NCI-H1417 treated with DMSO at 0.1 percent for 48 hours (cell line): ENCODE results near the gene ACO2.
"Not testable (repeated sequence)": the region's sequence is repeated elsewhere in the genome, so short reads cannot be mapped to it uniquely, and the experiment has no call there.

Experiments
- DNase-seq: peaks from one replicate; lab custom pipeline; 2025; lab: John Stamatoyannopoulos, UW

The ACO2 gene

DNA sequence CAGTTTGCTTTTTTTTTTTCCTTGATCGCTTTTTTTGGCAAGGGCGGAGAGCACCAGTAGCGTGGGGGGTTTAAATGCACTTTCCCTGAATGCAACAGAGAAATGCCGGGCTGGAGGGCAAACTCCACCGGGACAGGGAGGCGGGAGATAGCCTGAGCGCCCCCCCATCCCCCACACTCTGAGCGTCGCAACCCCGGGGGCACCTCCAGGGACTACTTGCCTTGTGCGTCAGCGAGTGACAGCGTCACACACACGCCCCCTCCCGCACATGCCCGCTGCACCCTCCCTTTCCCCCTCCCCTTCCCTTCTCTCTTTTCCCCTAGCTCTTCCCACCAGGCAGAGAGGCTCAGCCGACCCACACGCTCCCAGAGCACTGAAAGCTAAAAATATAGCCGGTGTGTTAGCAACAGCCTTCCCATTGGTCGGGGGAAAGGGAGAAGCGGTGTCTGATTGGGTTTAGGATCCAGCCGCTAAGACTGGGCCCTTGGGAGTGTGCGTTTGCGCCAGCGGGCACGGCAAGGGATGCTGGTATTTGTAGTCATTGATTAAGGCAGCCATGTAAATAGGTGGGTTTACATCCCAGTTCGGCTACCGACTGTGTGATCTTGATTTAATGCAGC lies 20.6 kb upstream of the ACO2 start:
- peak; percentile 93 for DNase-seq

DNA sequence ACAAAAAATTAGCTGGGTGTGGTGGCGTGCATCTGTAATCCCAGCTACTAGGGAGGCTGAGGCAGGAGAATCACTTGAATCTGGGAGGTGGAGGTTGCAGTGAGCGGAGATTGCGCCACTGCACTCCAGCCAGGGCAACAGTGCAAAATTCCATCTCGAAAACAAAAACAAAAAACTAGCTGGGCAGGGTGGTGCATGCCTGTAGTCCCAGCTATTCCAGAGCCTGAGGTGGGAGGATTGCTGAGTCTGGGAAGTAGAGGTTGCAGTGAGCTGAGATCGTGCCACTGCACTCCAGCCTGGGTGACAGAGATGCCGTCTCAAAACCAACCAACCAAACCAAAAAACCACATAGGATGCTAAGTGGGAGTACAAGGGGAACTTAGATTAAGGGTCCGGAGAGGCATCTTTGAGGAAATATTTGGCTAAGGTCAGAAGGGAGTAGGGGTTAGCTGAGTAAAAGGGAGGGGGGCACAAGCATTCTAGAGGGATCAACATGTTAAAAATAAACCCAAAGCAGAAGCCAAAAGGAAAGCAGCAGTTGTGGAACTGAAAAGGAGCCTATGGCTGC lies 10.7 kb upstream of the ACO2 start:
- DNase-seq: no peak

DNA sequence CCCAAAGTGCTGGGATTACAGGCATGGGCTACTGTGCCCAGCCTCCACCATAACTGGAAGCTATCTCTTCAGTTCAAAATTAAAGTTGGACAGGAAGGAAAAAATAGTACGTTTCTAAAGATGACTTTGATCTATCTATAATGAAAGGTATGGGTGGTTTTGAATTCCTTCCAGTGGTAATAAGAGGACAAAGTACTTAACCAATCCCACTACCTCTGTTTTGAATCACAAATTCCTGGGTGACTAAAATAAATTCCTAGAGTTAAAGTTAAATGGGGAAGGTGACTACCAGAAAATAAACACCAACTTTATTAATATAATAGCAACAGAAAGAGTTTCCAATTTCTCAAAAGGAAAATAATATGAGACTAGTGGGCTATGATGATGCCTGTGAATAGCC lies 9.5 kb upstream of the ACO2 start:
- no peak for DNase-seq

DNA sequence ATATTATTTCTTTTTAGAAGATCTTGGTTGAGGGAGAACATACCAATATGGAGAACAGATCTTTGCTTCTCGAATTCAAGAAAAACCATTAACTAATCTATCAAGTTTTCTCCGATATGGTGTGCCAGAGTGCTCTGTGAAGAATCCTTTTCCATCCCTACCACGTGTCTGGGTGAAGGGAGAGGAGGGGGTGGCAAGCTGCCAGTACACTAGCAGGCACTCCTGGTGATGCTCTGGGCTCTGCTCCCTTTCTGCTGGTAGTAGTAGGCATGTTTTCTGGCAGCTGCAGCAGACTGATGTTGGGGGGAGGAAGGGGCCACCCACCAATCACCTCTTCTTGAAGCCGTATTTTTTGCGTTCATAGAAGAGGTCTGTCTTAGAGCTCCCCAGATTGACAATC lies 8.8 kb upstream of the ACO2 start:
- DNase-seq: not testable (repeated sequence)

DNA sequence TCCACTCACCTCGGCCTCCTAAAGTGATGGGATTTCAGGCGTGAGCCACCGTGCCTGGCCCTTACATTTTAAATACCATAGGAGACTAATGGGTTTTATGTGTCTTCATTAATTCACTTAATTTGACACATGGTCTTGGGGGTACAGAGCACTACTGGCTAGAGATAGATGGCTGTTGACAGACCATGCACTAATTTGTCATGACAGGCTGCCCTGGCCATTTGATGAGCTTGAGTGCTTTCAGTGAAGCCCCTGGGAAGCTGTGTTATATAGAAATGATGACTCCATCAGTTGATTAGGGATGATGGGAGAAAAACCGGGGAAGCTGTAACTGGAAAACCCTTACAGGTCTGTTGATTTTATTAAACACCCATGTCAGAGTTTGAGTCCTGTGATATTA lies 7.0 kb upstream of the ACO2 start:
- DNase-seq: no peak

DNA sequence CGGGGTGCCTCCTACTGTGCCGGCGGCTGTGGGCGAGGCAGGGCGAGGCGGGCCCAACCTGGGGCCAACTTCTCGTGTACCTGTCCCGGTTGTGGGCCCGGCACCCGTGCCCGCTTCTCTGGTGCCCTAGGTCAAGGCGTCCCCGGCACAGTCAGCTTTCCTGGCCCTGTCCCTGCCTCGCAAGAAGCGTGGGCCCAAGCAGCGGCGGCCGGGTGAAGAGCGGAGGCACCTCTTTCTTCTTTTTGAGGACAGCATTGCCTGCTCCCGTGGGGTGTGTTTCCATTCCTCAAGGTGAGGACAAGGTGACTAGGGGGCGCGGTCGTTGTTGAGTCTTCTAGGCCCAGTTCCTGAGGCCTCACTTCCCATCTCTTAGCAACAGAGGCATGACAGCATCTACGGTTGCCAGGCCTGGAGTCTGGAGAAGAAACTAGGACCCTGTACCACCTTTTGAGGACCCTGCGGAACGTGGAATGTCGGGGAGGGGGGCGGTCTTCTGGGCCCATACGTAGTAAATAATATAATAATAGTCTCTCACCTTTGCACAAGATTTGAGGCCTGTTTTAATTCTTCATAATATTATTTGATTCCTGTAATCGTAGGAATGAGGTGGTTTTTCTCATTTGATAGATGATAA lies 418 bp downstream of the ACO2 start:
- DNase-seq: no peak

DNA sequence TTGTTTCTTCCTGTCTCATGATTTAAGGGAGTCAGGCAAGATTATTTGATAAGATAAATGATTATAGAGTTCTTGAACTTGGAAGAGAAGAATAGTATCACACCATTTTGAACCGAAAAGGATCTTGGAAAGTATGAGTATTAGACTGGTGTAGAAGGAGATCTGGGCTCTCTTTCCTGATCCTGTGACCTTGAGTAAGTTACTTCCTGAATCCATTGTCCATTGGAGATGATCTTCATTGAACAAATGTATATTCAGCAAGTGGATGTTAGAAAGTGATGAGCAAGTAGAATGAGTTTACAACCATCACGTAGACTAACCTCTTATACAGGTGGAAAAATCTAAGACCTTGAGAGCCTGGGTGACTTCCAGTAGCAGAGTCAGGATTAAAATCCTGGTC lies 2.0 kb downstream of the ACO2 start:
- DNase-seq: no peak

DNA sequence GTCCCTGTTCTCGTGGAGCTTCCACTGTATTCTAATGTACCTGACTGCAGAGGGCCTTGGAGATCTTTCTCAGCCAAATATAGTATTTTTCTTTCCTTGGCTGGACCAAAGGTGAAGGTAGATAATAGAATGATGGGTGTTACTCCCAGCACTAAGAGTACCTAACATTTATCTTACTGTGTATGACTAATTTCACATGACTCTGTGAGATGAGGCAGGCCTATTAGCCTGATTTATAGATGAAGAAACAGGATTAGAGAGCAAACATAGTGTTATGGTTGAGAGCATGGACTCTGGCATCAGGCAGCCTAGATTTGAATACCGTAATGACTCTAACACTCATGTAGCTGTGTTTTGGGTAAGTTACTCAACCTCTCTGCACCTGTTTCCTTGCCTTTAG lies 2.7 kb downstream of the ACO2 start:
- no peak for DNase-seq

DNA sequence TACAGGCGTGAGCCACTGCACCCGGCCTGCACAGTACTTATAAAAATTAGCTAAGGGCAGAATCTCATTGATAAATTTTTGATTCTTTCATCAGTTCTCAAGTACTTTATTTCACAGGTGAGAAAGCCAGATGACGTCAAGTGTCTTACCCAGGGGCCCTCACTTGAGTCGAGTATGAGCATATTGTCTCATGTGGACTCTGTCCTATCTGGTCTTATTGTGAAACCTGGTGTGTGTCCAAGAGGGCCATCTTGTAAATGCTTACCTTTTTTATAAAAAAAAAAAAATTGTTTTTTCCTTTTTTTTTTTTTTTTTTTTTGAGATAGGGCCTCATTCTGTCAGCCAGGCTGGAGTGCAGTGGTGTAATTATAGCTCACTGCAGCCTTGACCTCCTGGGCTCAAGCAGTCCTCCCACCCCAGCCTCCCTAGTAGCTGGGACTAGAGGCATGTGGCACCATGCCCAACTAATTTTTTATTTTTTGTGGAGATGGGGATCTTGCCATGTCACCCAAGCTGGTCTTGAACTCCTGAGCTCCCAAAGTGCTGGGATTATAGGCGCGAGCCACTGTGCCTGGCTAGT lies 6.0 kb downstream of the ACO2 start:
- DNase-seq: no peak

DNA sequence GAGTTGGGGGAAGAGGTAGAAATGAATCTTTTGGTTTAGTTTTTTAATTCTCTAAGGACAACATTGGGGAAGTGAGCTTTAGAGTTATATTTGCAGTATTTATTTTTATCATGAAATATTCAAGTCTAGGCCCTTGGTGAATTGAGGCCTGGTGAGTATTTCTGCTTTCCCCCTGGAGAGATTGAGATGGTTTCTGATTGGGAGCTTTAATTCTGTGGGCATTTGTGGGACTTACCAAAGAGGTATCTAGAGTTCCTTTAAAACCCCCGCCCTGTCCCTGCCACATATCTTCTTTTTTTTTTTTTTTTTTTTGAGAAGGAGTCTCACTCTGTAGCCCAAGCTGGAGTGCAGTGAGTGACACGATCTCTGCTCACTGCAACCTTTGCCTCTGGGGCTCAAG lies 9.6 kb downstream of the ACO2 start:
- DNase-seq: no peak

DNA sequence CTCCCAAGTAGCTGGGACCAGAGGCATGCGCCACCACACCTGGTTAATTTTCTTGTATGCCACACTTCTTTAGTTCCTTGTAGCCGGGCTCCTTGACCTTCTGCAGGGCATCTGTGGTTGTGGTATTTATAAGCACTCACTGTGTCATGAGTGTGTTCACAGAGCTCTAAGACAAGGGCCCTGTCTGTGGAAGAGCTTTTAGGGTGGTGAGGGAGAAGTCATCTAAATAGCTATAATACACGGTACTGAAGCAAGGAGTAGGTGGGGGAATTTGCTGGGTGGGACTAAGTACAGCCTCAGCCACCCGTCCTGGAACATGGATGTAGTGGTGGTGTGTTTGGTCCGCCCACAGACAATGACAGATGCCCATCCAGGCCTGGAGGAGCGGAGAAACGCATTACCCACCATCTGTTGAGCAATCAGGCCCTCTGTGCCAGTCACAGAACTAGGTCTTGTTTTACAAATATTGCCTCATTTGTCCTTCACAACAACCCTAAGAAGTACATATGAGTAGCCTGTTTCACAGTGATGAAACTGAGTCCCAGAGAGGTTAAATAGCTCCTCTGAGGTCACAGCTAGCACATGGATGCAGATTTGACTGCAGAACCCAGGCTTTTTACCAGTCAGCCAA lies 10.1 kb downstream of the ACO2 start:
- DNase-seq: no peak

DNA sequence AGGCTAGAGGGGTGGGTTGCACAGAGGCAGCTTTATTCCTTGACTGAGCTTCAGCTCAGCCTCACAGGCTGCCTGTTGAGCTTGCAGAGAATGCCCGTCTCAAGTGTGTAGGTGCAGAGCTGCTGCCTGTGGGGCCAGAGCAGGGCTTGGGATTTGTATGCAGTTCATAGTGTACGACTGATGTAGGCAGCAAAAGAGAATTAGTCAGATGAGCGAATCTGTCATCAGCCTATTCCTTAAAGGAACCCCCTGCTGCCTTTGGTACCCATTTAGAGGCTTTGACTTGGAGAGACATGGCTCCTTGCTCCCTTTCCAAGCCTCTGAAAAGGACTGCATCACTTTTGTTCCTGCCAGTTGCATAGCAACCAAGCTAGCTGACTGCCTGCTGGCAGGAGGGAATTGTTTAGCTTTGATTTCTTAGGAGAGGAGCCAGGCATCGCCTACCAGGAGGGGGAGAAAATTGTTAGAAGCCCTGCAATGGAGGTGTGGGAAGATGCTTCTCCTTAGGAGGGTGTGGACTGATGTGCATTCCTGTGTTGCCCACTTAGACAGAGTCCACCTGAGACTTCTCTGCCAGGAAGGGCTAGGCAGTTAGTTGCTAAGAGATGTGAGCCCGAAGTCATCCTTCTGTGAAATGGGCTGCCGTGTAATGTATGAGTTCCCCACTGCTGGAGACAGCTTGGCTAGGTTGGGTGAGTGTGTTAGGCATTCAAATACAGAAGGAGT lies 10.9 kb downstream of the ACO2 start:
- no peak for DNase-seq

DNA sequence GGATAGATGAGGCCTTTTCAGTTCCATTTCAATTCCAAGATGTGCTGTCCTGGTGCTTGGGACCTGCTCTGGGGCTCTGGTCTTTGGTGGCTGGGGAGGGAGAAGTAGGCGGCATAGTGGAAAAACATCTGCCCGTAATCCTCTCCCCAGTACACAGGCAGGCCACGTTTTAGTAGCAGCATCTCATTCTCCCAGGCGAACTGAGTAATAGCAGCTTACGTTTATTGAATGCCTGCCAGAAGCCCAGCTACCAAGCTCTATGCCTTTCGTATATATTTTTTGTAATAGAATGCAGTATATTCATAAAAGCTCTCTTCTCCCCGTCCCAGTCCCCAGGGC lies 11.4 kb downstream of the ACO2 start:
- no peak for DNase-seq

DNA sequence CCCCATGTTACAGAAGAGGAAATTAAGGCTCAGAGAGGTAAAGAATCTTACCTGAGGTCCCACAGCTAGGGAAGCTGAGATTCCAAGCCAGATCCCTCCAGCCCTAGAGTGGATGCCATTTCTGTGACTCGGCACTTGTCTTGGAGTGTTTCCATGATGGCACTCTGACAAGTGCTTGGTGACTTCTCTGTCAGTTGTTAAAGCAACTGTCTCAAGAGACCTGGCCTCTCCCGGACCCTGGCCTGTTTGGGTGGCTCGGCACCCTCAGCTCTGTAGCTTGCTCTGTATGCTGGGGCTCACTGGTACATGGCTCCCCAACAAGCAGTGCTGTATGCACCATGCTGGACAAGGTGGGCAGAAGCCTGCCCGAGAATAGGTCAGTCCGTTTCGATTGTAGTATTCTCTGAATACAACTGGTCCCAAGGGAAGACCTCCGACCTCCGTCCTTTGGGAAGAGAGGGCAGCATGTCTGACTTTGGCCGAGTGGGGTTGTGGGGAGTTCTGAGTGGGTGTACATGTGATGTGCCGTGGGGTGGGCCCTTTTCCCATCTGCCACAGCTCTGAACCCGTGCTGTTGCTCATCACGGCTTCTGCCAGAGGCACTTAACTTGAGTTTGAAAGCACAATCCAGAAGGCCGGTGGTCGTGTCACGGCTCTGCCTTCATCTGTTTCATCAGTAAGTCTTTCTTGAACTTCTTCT lies 12.4 kb downstream of the ACO2 start:
- DNase-seq: no peak

DNA sequence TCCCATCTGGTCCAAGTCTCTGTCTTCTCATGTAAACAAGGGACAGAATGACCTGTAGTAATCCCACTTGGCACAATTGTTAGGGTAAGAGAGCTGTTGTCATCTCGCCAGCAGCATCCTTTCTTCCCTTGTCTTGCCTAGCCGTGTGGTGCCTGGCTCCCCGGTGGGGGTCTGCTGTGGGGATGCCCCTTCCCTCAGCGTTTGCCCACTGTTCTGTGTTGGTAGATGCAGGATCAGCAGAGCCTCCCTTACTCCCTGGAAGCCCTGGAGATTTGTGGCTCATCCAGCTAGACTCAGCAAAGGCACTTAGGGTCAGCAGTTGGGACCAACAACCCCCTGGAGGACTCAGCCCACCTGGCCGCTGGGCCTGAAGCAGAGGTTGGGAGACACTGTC lies 13.0 kb downstream of the ACO2 start:
- DNase-seq: no peak

DNA sequence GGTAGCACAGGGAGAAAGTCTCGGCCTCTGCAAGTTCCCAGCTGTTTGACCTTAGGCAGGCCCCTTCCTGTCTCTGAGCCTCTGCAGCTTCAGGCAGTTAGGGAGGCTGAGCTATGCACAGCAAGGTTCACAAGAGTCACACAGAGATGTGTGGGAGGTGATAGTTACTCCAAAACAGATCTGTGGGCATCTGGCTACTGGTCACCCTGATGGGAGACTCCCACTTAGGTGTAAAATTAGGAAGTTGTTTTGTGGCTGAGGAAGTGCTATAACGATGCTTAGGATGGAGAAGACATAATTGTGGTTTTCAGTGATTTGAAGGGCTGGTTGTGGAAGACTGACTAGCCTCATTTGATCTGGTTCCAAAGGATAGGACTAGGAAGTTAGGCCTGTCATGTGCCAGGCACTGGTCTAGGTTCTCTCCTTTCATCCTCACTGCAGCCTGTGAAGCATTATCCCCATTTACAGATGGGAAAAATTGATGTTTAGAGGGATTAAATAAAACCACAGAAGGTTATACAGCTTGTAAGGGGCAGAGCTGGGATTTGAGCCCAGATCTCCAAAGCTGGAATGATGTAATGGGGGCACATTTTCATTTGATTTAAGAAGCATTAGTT lies 13.5 kb downstream of the ACO2 start:
- no peak for DNase-seq

DNA sequence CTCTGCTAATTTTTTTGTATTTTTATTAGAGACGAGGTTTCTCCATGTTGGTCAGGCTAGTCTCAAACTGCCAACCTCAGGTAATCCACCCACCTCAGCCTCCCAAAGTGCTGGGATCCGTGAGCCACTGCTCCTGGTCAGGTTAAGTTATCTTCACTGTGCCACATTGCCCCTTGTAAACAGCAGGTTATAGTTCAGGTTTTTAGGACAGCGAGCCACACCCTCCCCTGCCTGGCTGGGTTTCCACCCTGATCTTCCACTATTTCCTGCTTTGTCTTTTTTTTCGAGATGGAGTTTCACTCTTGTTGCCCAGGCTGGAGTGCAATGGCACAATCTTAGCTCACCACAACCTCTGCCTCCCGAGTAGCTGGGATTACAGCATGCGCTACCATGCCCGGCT lies 16.1 kb downstream of the ACO2 start:
- no peak for DNase-seq

DNA sequence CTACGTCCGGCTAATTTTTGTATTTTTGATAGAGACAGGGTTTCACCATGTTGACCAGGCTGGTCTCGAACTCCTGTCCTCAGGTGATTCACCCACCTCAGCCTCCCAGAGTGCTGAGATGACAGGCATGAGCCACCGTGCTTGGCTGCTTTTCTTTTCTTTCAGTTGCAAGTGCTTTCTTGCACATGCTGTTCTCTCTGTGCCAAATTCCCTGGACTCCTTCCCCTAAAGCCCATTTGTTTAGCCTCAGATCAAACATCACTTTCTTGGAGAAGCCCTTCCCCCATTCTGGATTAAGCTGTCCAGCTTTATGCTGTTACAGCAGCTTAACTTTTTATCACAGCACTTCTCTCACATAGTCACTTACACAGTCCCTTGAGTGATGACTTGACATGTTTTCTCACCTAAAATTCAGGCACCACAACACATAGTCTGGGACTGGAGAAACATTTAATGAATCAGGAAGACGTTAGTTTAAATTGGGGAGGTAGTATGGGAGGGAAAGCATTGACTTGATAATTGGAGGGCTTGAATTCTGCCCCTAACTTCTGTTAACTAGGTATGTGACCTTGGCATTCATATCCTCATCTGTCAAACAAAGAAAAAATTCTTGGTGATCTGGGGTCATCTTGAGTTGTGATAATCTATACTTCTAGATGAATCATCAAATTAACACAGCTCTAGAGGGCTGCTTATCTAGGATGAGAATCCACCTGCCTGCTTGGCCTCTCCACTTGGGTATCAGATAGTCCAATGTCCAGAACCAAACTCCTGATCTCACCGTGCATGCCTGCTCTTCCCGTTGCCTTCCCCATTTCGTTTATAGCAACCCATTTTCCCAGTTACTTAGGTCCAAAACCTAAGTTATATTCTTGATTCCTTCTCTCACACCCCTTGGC lies 18.4 kb downstream of the ACO2 start:
- DNase-seq: no peak

DNA sequence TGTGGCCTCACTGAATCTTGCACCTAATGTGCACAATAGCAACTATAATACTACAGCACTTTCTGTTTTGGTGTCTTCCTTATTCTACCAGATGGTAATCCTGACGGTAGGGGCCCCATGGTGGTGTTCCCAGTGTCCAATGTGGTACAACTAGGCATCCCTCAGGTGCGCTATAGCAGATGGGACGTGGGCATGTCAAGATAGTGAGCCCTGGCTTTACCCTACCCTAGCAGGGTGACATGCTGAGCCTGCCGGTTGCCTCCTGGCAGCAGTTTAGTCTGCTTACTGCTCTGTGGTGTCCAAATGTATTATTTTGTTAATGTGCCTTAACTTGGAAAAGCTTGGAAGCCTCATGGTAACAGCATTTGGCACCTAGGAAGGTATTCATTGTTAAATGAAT lies 19.2 kb downstream of the ACO2 start:
- no peak for DNase-seq

DNA sequence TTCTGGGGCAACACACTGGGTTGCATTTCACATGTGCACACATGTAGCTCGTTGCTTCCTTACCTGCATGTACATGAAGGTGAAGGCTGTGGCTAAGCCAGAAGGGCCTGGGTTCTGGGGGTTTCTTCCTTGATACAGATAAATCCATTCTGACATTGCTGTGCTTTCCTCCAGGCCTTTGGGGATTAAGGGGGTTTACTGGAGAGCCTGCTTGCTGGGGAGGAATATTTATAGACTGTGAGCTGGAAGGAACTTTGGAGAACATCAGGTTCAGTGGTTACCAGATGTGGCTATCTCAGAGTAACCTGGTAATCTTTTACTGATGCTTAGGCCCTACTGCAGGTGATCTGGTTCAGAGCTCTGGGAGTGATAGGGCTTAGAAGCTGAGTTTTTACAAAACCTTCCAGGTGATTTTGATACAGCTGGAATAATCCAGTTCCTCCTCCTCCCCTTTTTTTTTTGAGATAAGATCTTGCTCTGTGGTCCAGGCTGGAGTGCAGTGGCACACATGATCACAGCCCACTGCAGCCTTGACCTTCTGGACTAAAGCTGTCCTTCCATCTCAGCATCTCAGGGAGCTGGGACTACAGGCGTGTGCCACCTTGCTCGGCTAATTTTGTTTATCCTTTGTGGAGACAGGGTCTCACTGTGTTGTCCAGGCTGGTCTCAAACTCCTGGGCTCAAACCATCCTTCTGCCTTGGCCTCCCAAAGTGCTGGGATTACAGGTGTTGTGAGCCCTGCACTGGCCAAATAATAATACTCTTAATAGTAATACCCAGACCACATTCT lies 19.9 kb downstream of the ACO2 start:
- DNase-seq: no peak
